Hepatocyte (in vitro differentiated cells): ENCODE data around the gene SMKR1.

Source experiments
- EZH2 ChIP-seq: fragments of 200-600 bp; sonication (generic); IDR thresholded peaks from 2 replicates; pipeline ENCODE4 v1.6.1; 2016; ENCODE audit warnings: antibody characterized with exemption, mild to moderate bottlenecking, borderline replicate concordance
- EZH2phosphoT487 ChIP-seq: fragments of 200-600 bp; sonication (generic); IDR thresholded peaks from one replicate; pipeline ENCODE4 v1.6.1; 2018; ENCODE audit warnings: antibody characterized with exemption, mild to moderate bottlenecking, low read depth, moderate library complexity; ENCODE audit not compliant: unreplicated experiment, severe bottlenecking
- TF ChIP-seq, protein P1 (sequence below): fragments of 200-600 bp; sonication (generic); IDR thresholded peaks from 2 replicates; pipeline ENCODE4 v1.5.1; 2016; ENCODE audit warnings: antibody characterized with exemption, mild to moderate bottlenecking; ENCODE audit not compliant: poor library complexity

DNA sequence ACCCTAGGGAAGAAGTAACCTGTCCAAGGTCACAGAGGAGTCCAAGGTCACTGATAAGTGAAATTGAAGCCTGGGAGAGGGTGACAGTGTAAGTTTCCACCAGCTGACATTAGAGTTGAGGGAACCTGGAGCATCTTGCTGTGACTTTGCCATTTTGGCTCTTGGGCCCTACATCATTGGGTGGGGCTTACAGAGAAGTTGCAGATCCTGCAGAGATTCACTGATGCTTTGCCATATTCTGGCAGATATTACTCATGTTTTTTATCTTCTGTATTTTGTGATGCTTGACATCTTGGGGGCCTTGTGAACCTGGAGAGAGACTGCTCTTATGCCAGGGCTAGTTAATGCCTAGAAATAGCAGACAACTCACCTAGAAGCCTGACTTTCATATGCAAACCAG is 36.5 kb downstream of the SMKR1 start:
- TF ChIP-seq, protein P1, sequence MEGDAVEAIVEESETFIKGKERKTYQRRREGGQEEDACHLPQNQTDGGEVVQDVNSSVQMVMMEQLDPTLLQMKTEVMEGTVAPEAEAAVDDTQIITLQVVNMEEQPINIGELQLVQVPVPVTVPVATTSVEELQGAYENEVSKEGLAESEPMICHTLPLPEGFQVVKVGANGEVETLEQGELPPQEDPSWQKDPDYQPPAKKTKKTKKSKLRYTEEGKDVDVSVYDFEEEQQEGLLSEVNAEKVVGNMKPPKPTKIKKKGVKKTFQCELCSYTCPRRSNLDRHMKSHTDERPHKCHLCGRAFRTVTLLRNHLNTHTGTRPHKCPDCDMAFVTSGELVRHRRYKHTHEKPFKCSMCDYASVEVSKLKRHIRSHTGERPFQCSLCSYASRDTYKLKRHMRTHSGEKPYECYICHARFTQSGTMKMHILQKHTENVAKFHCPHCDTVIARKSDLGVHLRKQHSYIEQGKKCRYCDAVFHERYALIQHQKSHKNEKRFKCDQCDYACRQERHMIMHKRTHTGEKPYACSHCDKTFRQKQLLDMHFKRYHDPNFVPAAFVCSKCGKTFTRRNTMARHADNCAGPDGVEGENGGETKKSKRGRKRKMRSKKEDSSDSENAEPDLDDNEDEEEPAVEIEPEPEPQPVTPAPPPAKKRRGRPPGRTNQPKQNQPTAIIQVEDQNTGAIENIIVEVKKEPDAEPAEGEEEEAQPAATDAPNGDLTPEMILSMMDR: no peak
- TF ChIP-seq EZH2phosphoT487: no peak
- TF ChIP-seq EZH2: no peak
